Measurements from ENCODE around the gene CNPY1. TPM values are rescaled to one million over a fixed set of nuclear protein-coding genes. Genes with fewer than 3 reads are reported as not detected.

Gene CNPY1
- total and polyA plus RNA-seq, 4 donors, result not detected

DNA sequence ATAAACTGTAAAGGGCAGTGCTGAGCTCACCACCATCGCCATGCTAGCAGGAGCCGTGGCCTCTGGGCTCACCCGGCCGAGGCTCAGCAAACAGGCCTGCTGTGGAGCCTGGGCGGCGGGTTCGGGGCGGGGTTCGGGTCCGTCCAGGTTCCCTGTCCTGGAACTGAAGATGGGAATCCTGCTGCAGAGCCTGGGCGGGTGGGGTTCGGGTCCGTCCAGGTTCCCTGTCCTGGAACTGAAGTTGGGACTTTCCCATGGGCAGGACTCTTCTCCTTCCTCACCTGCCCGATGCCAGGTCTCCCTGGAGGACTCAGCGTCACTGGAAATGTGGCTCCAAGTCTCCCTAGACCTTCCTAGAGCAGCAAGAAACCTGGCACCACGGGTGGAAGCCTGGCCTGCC lies 51.8 kb downstream of the CNPY1 start:
- no peak overlapping the region for H3K27ac ChIP-seq (ENCODE audit: low read depth in 1 of 2, low read length in 1 of 2)
- H3K36me3 ChIP-seq (ENCODE audit: control insufficient read depth in 4 of 4, insufficient read depth in 4 of 4, low read length in 4 of 4), result no peaks in the 10 kb centered on the region
- WGBS, 2 donors, result 90 to 91% methylated on average over 16 of the region's 16 CpGs
- H3K27me3 ChIP-seq (ENCODE audit: control insufficient read depth in 3 of 3, insufficient read depth in 3 of 3, low read length in 2 of 3), result peaks cover 4 to 64% (median 24%) of the 10 kb centered on the region in 3 donors
- no peak overlapping the region for H3K4me3 ChIP-seq
- H3K9ac ChIP-seq (ENCODE audit: insufficient read depth in 1 of 2, low read length in 2 of 2), result no peak overlapping the region
- TF ChIP-seq, protein P1, sequence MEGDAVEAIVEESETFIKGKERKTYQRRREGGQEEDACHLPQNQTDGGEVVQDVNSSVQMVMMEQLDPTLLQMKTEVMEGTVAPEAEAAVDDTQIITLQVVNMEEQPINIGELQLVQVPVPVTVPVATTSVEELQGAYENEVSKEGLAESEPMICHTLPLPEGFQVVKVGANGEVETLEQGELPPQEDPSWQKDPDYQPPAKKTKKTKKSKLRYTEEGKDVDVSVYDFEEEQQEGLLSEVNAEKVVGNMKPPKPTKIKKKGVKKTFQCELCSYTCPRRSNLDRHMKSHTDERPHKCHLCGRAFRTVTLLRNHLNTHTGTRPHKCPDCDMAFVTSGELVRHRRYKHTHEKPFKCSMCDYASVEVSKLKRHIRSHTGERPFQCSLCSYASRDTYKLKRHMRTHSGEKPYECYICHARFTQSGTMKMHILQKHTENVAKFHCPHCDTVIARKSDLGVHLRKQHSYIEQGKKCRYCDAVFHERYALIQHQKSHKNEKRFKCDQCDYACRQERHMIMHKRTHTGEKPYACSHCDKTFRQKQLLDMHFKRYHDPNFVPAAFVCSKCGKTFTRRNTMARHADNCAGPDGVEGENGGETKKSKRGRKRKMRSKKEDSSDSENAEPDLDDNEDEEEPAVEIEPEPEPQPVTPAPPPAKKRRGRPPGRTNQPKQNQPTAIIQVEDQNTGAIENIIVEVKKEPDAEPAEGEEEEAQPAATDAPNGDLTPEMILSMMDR (IDR thresholded peaks at IDR 0.05; ENCODE audit: control extremely low read depth, extremely low read depth), result no peak
- H3K4me1 ChIP-seq (ENCODE audit: control insufficient read depth in 5 of 5, insufficient read depth in 5 of 5, low read length in 5 of 5), result peaks cover 0 to 12% (median 3%) of the 10 kb centered on the region in 5 donors
- no peak for DNase-seq
- peaks cover 0 to 2% (median 0%) of the 10 kb centered on the region in 4 donors for H3K9me3 ChIP-seq (ENCODE audit: control insufficient read depth in 4 of 4, insufficient read depth in 3 of 4, low read length in 3 of 4)
- ATAC-seq (ENCODE audit: insufficient read depth, low FRiP score), result no peak

DNA sequence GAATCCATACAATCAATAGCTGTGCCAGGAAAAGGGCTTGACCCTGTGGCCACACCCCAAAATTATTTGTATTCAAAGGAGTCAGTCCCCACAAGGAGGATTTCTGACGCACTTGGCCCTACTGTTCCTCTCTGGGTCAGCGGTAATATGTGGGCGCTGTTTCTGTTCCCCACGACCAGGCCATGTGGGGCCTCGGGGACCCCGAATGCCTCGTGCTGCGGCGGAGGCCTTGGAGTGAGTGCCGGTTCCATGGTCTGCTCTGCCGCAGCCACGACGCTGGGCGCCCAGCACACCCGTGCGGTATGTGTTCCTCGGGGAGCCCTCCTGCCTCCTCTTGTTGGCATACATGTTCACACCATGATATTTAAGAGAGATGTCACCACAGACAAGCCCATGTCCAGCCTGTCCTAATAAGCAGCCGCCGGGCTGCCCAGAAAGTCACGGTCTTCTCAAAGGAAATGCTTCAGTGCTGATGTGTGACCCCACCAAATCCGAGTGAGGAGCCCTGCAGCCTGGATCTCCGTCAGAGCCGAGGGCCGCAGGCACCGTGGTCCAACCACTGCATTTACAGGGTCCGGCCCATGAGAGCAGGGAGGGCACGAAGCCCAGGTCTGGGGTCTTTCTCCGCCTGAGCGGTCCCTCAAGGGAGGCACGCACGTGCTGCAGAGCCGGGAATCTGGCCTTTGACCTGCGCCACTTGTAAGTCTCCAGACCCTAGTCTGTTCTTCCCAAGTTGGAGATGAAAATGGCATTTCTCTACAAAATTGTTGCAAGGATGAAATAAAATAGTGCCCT lies 52.4 kb downstream of the CNPY1 start:
- Histone ChIP-seq H3K36me3 (ENCODE audit: control insufficient read depth in 4 of 4, insufficient read depth in 4 of 4, low read length in 4 of 4) (no peaks in the 10 kb centered on the region), H3K27me3 (ENCODE audit: control insufficient read depth in 3 of 3, insufficient read depth in 3 of 3, low read length in 2 of 3) (peaks cover 4 to 62% (median 18%) of the 10 kb centered on the region in 3 donors), H3K4me3 (no peak overlapping the region), H3K9me3 (ENCODE audit: control insufficient read depth in 4 of 4, insufficient read depth in 3 of 4, low read length in 3 of 4) (peaks cover 0 to 2% (median 0%) of the 10 kb centered on the region in 4 donors), H3K27ac (ENCODE audit: low read depth in 1 of 2, low read length in 1 of 2) (no peak overlapping the region), H3K4me1 (ENCODE audit: control insufficient read depth in 5 of 5, insufficient read depth in 5 of 5, low read length in 5 of 5) (peaks cover 0 to 12% (median 3%) of the 10 kb centered on the region in 5 donors), H3K9ac (ENCODE audit: insufficient read depth in 1 of 2, low read length in 2 of 2) (no peak overlapping the region)
- TF ChIP-seq, protein P1 (IDR thresholded peaks at IDR 0.05; ENCODE audit: control extremely low read depth, extremely low read depth), result no peak
- ATAC-seq (ENCODE audit: insufficient read depth, low FRiP score) (no peak), DNase-seq (no peak)
- 85 to 88% methylated on average over 32 to 33 of the region's 33 CpGs for WGBS, 2 donors

- no peak for DNase-seq
- Histone ChIP-seq H3K27me3 (ENCODE audit: control insufficient read depth in 3 of 3, insufficient read depth in 3 of 3, low read length in 2 of 3) (peaks cover 4 to 45% (median 9%) of the 10 kb centered on the region in 3 donors), H3K4me1 (ENCODE audit: control insufficient read depth in 5 of 5, insufficient read depth in 5 of 5, low read length in 5 of 5) (peaks cover 0 to 12% (median 3%) of the 10 kb centered on the region in 5 donors), H3K9me3 (ENCODE audit: control insufficient read depth in 4 of 4, insufficient read depth in 3 of 4, low read length in 3 of 4) (peaks cover 0 to 2% (median 0%) of the 10 kb centered on the region in 4 donors), H3K36me3 (ENCODE audit: control insufficient read depth in 4 of 4, insufficient read depth in 4 of 4, low read length in 4 of 4) (no peaks in the 10 kb centered on the region), H3K4me3 (no peak overlapping the region), H3K27ac (ENCODE audit: low read depth in 1 of 2, low read length in 1 of 2) (no peak overlapping the region), H3K9ac (ENCODE audit: insufficient read depth in 1 of 2, low read length in 2 of 2) (no peak overlapping the region)
- no peak for ATAC-seq (ENCODE audit: insufficient read depth, low FRiP score)
- WGBS, 2 donors, result 50 to 56% methylated on average over 11 of the region's 11 CpGs
- TF ChIP-seq, protein P1 (IDR thresholded peaks at IDR 0.05; ENCODE audit: control extremely low read depth, extremely low read depth), result no peak
Measured at GRCh38 chr7:155491812-155492211, 54.5 kb downstream of the CNPY1 start.
